ENCODE results near the gene NKTR.

- TF ChIP-seq EZH2 (IDR thresholded peaks at IDR 0.05; ENCODE audit: insufficient read depth, poor library complexity, severe bottlenecking) (no peak), EZH2phosphoT487 (IDR thresholded peaks at IDR 0.05; ENCODE audit: insufficient read depth, low read depth) (no peak)
These were observed 93.0 kb downstream of the NKTR start for GRCh38 chr3:42693530-42693930.

All from GM23248 (cell line).